GM18505 (cell line): ENCODE measurements around the gene TYW1.
"Not testable (repeated sequence)": the region's sequence is repeated elsewhere in the genome, so short reads cannot be mapped to it uniquely, and the experiment has no call there.

Experiments used
- ATAC-seq: cut with Tn5 transposase; IDR thresholded peaks from one replicate; pipeline ENCODE4 v1.9.1; 2021; ENCODE audit not compliant: unreplicated experiment
- POLR2A ChIP-seq: IDR thresholded peaks from 4 replicates; pipeline ENCODE4 v1.6.1; 2011; ENCODE audit warnings: borderline replicate concordance; ENCODE audit not compliant: insufficient read depth, insufficient read length; ENCODE audit errors: extremely low read depth

Gene TYW1

GRCh38 chr7:67018940-67019339 is 22.3 kb downstream of the TYW1 start:
- ATAC-seq = no peak
- no peak for TF ChIP-seq POLR2A

- no peak for ATAC-seq
- no peak for TF ChIP-seq POLR2A
Measured at GRCh38 chr7:67019562-67020390, 23.1 kb downstream of the TYW1 start.

- no peak for TF ChIP-seq POLR2A
- ATAC-seq = no peak
Measured at GRCh38 chr7:67021260-67021659, 24.6 kb downstream of the TYW1 start.

- ATAC-seq = no peak
- no peak for TF ChIP-seq POLR2A
Measured at GRCh38 chr7:67022511-67022910, 25.9 kb downstream of the TYW1 start.

GRCh38 chr7:67025459-67025858 is 28.8 kb downstream of the TYW1 start:
- not testable (repeated sequence) for ATAC-seq

GRCh38 chr7:67031685-67032084 is 35.1 kb downstream of the TYW1 start:
- ATAC-seq = not testable (repeated sequence)

GRCh38 chr7:67033251-67033650 is 36.6 kb downstream of the TYW1 start:
- no peak for TF ChIP-seq POLR2A

GRCh38 chr7:67036432-67037395 is 40.1 kb downstream of the TYW1 start:
- ATAC-seq = not testable (repeated sequence)

More at GRCh38 chr7:67033251-67033650, 36.6 kb downstream of the TYW1 start:
- ATAC-seq = no peak

- not testable (repeated sequence) for ATAC-seq
Measured at GRCh38 chr7:67040832-67041231, 44.2 kb downstream of the TYW1 start.

- ATAC-seq = not testable (repeated sequence)
Measured at GRCh38 chr7:67042781-67043558, 46.3 kb downstream of the TYW1 start.

GRCh38 chr7:67043559-67043930 is 46.9 kb downstream of the TYW1 start:
- not testable (repeated sequence) for ATAC-seq

- TF ChIP-seq POLR2A = no peak
- no peak for ATAC-seq
Measured at GRCh38 chr7:67045496-67045995, 48.9 kb downstream of the TYW1 start.

- not testable (repeated sequence) for ATAC-seq
Measured at GRCh38 chr7:67046819-67047218, 50.2 kb downstream of the TYW1 start.

GRCh38 chr7:67049908-67050307 is 53.3 kb downstream of the TYW1 start:
- ATAC-seq = not testable (repeated sequence)

GRCh38 chr7:67052161-67052560 is 55.5 kb downstream of the TYW1 start:
- not testable (repeated sequence) for ATAC-seq
